OCI-LY1 (cell line): ENCODE data around the gene MT1X.

Source experiments
- CTCF ChIP-seq: fragments of 200-600 bp; sonication (generic), shearing (Covaris generic); IDR thresholded peaks from 2 replicates; pipeline ENCODE4 v1.5.1; 2017; ENCODE audit warnings: mild to moderate bottlenecking, antibody characterized with exemption, low read length, moderate library complexity, mixed read lengths
- EZH2 ChIP-seq: fragments of 200-600 bp; sonication (generic), shearing (Covaris generic); IDR thresholded peaks from 2 replicates; pipeline ENCODE4 v1.8.0; 2017; ENCODE audit warnings: borderline replicate concordance, mixed run types, mild to moderate bottlenecking, antibody characterized with exemption, low read length, moderate library complexity, mixed read lengths

GRCh38 chr16:56700195-56700594 is 17.9 kb downstream of the MT1X start:
- TF ChIP-seq CTCF (no peak), EZH2 (no peak)
